HCT116 (cell line): Measurements from ENCODE around the gene MARCHF6. TPM values are rescaled to one million over a fixed set of nuclear protein-coding genes. Genes with fewer than 3 reads are reported as not detected.

Experiments
- ATAC-seq: fragments of 200-7000 bp; cut with Tn5 transposase; 2 replicates; pipeline ENCODE4 v1.9.1; 2020; ENCODE audit warnings: mild to moderate bottlenecking, moderate library complexity
- BruUV-seq: library from RNA; stranded (reverse); fragments of 400-500 nt; replicated peaks from 2 replicates; lab custom pipeline; 2021; lab: Mats Ljungman, UMichigan
- CTCF ChIA-PET: fragments of 300-600 bp; sonication (Branson Sonifier 250); formaldehyde crosslinking; loops from one replicate; lab custom pipeline; 2021; ENCODE audit warnings: antibody characterized with exemption; lab: Charles Lee
- POLR2A ChIA-PET: fragments of 300-600, 350-600 bp; sonication (Branson Sonifier 250); formaldehyde crosslinking; loops from one replicate; lab custom pipeline; 2021; ENCODE audit warnings: antibody characterized with exemption; lab: Charles Lee
- RAD21 ChIA-PET, 2 experiments: fragments of 300-600 bp; sonication (Branson Sonifier 250); formaldehyde crosslinking; loops; one replicate each; lab custom pipeline; 2023; ENCODE audit warnings: low total read pairs in 2 of 2; ENCODE audit not compliant: uncharacterized antibody in 2 of 2, unreplicated experiment in 2 of 2, low non-redundant PET in 1 of 2; lab: Charles Lee
- DNase-seq: peaks from one replicate; pipeline ENCODE4 v3.0.0-alpha.2; 2010; ENCODE audit warnings: low read depth, low spot score
- H2AFZ ChIP-seq: fragments of 200-600 bp; shearing (Covaris generic), sonication (generic); 2 replicates; pipeline ENCODE4 v1.6.1; 2017; ENCODE audit warnings: low read depth, mixed run types, mixed read lengths, antibody characterized with exemption, low read length; ENCODE audit not compliant: poor library complexity, severe bottlenecking
- H3K27ac ChIP-seq: 2 replicates; pipeline ENCODE4 v1.5.1; 2012; ENCODE audit warnings: low read depth, low read length
- H3K27me3 ChIP-seq: fragments of 200-600 bp; sonication (generic); 2 replicates; pipeline ENCODE4 v1.6.1; 2016; ENCODE audit warnings: mixed run types, low read length, mixed read lengths; ENCODE audit not compliant: insufficient read depth
- H3K36me3 ChIP-seq, 2 experiments: fragments of 200-500 bp in 1 of 2; fragments of 200-600 bp in 1 of 2; sonication (Bioruptor generic) in 1 of 2; sonication (generic) in 1 of 2; 2 replicates each; pipeline versions ENCODE4 v1.5.1 to v1.6.1; 2014 to 2016; ENCODE audit warnings: low read length in 2 of 2, inconsistent platforms in 1 of 2, mixed read lengths in 1 of 2, mixed run types in 1 of 2; ENCODE audit not compliant: insufficient read depth in 2 of 2, control insufficient read depth in 1 of 2
- H3K4me1 ChIP-seq, 2 experiments: fragments of 200-600 bp in 1 of 2; sonication (generic) in 1 of 2; 2 replicates each; pipeline versions ENCODE4 v1.5.1 to v1.6.1; 2012 to 2017; ENCODE audit warnings: low read length in 2 of 2, inconsistent platforms in 1 of 2, mild to moderate bottlenecking in 1 of 2, mixed read lengths in 1 of 2, mixed run types in 1 of 2, moderate library complexity in 1 of 2; ENCODE audit not compliant: insufficient read depth in 2 of 2, control insufficient read depth in 1 of 2
- H3K4me2 ChIP-seq: fragments of 200-600 bp; sonication (generic); 2 replicates; pipeline ENCODE4 v1.6.1; 2017; ENCODE audit warnings: mixed run types, low read length, mixed read lengths
- H3K4me3 ChIP-seq, 2 experiments: fragments of 200-600 bp in 1 of 2; sonication (generic) in 1 of 2; replicated peaks in 1 of 2; 2 replicates each; pipeline ENCODE4 v1.5.1; 2011 to 2016; ENCODE audit warnings: low read length in 2 of 2, control low read depth in 1 of 2, low read depth in 1 of 2, mild to moderate bottlenecking in 1 of 2, mixed read lengths in 1 of 2, mixed run types in 1 of 2
- H3K79me2 ChIP-seq: fragments of 200-600 bp; sonication (generic); 2 replicates; pipeline ENCODE4 v1.6.1; 2017; ENCODE audit warnings: mild to moderate bottlenecking, mixed run types, low read length, moderate library complexity, mixed read lengths; ENCODE audit not compliant: insufficient read depth
- H3K9ac ChIP-seq: fragments of 200-600 bp; sonication (generic); 2 replicates; pipeline ENCODE4 v1.6.1; 2016; ENCODE audit warnings: low read length, mixed read lengths
- H3K9me2 ChIP-seq: fragments of 200-600 bp; sonication (generic), shearing (Covaris generic); 2 replicates; pipeline ENCODE4 v1.6.1; 2017; ENCODE audit warnings: mixed run types, mild to moderate bottlenecking, moderate library complexity; ENCODE audit not compliant: insufficient read depth
- H3K9me3 ChIP-seq, 2 experiments: fragments of 200-500 bp in 1 of 2; fragments of 200-600 bp in 1 of 2; sonication (Bioruptor generic) in 1 of 2; sonication (generic) in 1 of 2; 2 replicates each; pipeline ENCODE4 v1.6.1; 2014 to 2017; ENCODE audit warnings: low read length in 2 of 2, mixed read lengths in 2 of 2, inconsistent platforms in 1 of 2, low read depth in 1 of 2, mild to moderate bottlenecking in 1 of 2, mixed run types in 1 of 2, moderate library complexity in 1 of 2; ENCODE audit not compliant: control insufficient read depth in 1 of 2, insufficient read depth in 1 of 2
- H4K20me1 ChIP-seq: fragments of 200-600 bp; sonication (generic), shearing (Covaris generic); 2 replicates; pipeline ENCODE4 v1.6.1; 2017; ENCODE audit warnings: mixed run types, mild to moderate bottlenecking, moderate library complexity; ENCODE audit not compliant: insufficient read depth
- EGR1 ChIP-seq: IDR thresholded peaks from 2 replicates; pipeline ENCODE4 v1.6.1; 2012; ENCODE audit warnings: low read depth
- ELF1 ChIP-seq: IDR thresholded peaks from 2 replicates; pipeline ENCODE4 v1.6.1; 2012; ENCODE audit warnings: low read depth, borderline replicate concordance
- EZH2 ChIP-seq: fragments of 200-600 bp; sonication (generic); IDR thresholded peaks from 2 replicates; pipeline ENCODE4 v1.6.1; 2017; ENCODE audit warnings: antibody characterized with exemption, mixed run types
- FOSL1 ChIP-seq: IDR thresholded peaks from 2 replicates; pipeline ENCODE4 v1.6.1; 2012; ENCODE audit warnings: low read depth
- POLR2A ChIP-seq: IDR thresholded peaks from 2 replicates; pipeline ENCODE4 v1.7.0; 2011; ENCODE audit warnings: borderline replicate concordance; ENCODE audit not compliant: insufficient read depth, insufficient read length; ENCODE audit errors: extremely low read depth
- RAD21 ChIP-seq: IDR thresholded peaks from 2 replicates; pipeline ENCODE4 v1.6.1; 2012; ENCODE audit warnings: low read depth, mild to moderate bottlenecking
- SIN3A ChIP-seq: IDR thresholded peaks from 2 replicates; pipeline ENCODE4 v1.6.1; 2012; ENCODE audit warnings: low read depth
- SP1 ChIP-seq: IDR thresholded peaks from 2 replicates; pipeline ENCODE4 v1.6.1; 2012; ENCODE audit warnings: low read depth
- TCF7L2 ChIP-seq: IDR thresholded peaks from 2 replicates; pipeline ENCODE4 v1.7.0; 2011; ENCODE audit warnings: borderline replicate concordance, inconsistent platforms; ENCODE audit not compliant: insufficient read depth, insufficient read length; ENCODE audit errors: extremely low read depth
- YY1 ChIP-seq: IDR thresholded peaks from 2 replicates; pipeline ENCODE4 v1.6.1; 2011; ENCODE audit warnings: low read length, low read depth, moderate library complexity, mild to moderate bottlenecking; ENCODE audit not compliant: insufficient replicate concordance; ENCODE audit errors: extremely low read depth
- ZFX ChIP-seq: fragments of 450-650 bp; IDR thresholded peaks from 2 replicates; pipeline ENCODE4 v1.6.1; 2017
- ZNF274 ChIP-seq: fragments of 200-500 bp; sonication (Bioruptor generic); IDR thresholded peaks from 2 replicates; pipeline ENCODE4 v1.6.1; 2014; ENCODE audit warnings: mild to moderate bottlenecking, low read depth, low read length, inconsistent platforms
- intact Hi-C: fragments of 100-400 bp; cut with micrococcal nuclease; formaldehyde crosslinking; loops from 2 replicates; pipeline ENCODE4 v1.10.0; 2022
- total RNA-seq: library from RNA; stranded (reverse); gene quantifications from one replicate; pipeline ENCODE4 v1.2.1, GENCODE V29; 2021; ENCODE audit not compliant: unreplicated experiment
- TF ChIP-seq, protein P1 (sequence below): IDR thresholded peaks from 2 replicates; pipeline ENCODE4 v1.6.1; 2012
- TF ChIP-seq, protein P2 (sequence below): IDR thresholded peaks from 2 replicates; pipeline ENCODE4 v1.6.1; 2011; ENCODE audit warnings: mild to moderate bottlenecking, low read length, moderate library complexity; ENCODE audit not compliant: insufficient replicate concordance; ENCODE audit errors: extremely low read depth

Gene MARCHF6
- total RNA-seq, 1 experiment from 2014 or later: 144 TPM

DNA sequence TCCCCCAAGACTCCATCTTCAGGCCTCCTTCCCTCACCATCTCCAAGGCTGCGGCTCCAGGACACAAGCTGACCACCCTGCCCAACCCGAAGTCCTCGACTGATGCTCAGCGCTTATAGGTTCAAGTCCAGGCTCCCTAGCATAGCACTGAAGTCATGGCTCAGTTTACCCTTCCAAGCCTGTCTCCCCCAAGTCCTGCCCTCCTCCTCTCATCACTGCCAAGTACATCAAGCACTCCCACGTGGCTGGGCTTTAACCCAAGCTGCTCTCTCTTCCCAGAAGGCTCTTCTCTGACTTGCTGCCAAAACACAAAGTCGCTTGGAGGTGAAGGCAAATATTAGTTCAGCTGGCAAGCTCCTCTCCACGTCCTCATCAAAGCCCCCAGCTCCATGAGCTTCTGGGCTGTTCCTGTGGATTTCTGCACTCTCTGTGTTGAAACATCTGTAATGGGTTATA lies 22.1 kb upstream of the MARCHF6 start:
- BruUV-seq: no TSS peak
- ATAC-seq (no peak), DNase-seq (no peak)
- Histone ChIP-seq H3K27me3 (peaks cover 6% of the 10 kb centered on the region; the same call in 1 of the 2 replicates), H3K27ac (no peak overlapping the region), H3K9ac (no peak overlapping the region), H3K4me2 (no peak overlapping the region), H3K36me3 (no peaks in the 10 kb centered on the region), H3K4me3 (no peak overlapping the region), H3K79me2 (no peaks in the 10 kb centered on the region), H3K9me2 (no peaks in the 10 kb centered on the region), H3K9me3 (no peaks in the 10 kb centered on the region), H4K20me1 (no peaks in the 10 kb centered on the region), H2AFZ (no peak overlapping the region), H3K4me1 (no peaks in the 10 kb centered on the region)
- ChIA-PET RAD21 (no interaction called here), CTCF (no interaction called here), POLR2A (no interaction called here)
- TF ChIP-seq ZFX: no peak
- TF ChIP-seq EGR1: no peak
- TF ChIP-seq, protein P1, sequence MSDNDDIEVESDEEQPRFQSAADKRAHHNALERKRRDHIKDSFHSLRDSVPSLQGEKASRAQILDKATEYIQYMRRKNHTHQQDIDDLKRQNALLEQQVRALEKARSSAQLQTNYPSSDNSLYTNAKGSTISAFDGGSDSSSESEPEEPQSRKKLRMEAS: no peak
- TF ChIP-seq EZH2: no peak
- TF ChIP-seq RAD21: no peak
- TF ChIP-seq FOSL1: no peak
- TF ChIP-seq POLR2A: no peak
- no peak for TF ChIP-seq ELF1
- TF ChIP-seq TCF7L2: no peak
- no peak for TF ChIP-seq SP1
- TF ChIP-seq ZNF274: no peak
- TF ChIP-seq, protein P2, sequence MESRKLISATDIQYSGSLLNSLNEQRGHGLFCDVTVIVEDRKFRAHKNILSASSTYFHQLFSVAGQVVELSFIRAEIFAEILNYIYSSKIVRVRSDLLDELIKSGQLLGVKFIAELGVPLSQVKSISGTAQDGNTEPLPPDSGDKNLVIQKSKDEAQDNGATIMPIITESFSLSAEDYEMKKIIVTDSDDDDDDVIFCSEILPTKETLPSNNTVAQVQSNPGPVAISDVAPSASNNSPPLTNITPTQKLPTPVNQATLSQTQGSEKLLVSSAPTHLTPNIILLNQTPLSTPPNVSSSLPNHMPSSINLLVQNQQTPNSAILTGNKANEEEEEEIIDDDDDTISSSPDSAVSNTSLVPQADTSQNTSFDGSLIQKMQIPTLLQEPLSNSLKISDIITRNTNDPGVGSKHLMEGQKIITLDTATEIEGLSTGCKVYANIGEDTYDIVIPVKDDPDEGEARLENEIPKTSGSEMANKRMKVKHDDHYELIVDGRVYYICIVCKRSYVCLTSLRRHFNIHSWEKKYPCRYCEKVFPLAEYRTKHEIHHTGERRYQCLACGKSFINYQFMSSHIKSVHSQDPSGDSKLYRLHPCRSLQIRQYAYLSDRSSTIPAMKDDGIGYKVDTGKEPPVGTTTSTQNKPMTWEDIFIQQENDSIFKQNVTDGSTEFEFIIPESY: no peak
- no peak for TF ChIP-seq YY1
- no peak for TF ChIP-seq SIN3A
- intact Hi-C loops: no loop called here
